Parathyroid adenoma (tissue), 2 donors: Measurements from ENCODE around the gene UBAP2L.

Source experiments
- H2AFZ ChIP-seq: fragments of 300-600 bp; sonication (generic); one replicate; pipeline ENCODE4 v1.7.0; 2017; ENCODE audit warnings: antibody characterized with exemption, mild to moderate bottlenecking
- H3K27ac ChIP-seq: fragments of 300-600 bp; sonication (generic); one replicate; pipeline ENCODE4 v1.7.0; 2017
- H3K27me3 ChIP-seq: fragments of 300-600 bp; sonication (generic); one replicate; pipeline ENCODE4 v1.7.0; 2017; ENCODE audit warnings: low read length; ENCODE audit not compliant: control insufficient read depth, insufficient read depth
- H3K36me3 ChIP-seq: fragments of 300-600 bp; sonication (generic); one replicate; pipeline ENCODE4 v1.7.0; 2017; ENCODE audit warnings: low read length; ENCODE audit not compliant: control insufficient read depth, insufficient read depth
- H3K4me1 ChIP-seq: fragments of 300-600 bp; sonication (generic); one replicate; pipeline ENCODE4 v1.7.0; 2017; ENCODE audit warnings: control low read depth
- H3K4me2 ChIP-seq: fragments of 300-600 bp; sonication (generic); one replicate; pipeline ENCODE4 v1.7.0; 2017; ENCODE audit warnings: low read length
- H3K4me3 ChIP-seq: fragments of 300-600 bp; sonication (generic); one replicate; pipeline ENCODE4 v1.7.0; 2017; ENCODE audit warnings: low read depth, low read length
- H3K79me2 ChIP-seq: fragments of 300-600 bp; sonication (generic); one replicate; pipeline ENCODE4 v1.7.0; 2017; ENCODE audit warnings: control low read depth
- H3K9ac ChIP-seq: fragments of 300-600 bp; sonication (generic); one replicate; pipeline ENCODE4 v1.7.0; 2017; ENCODE audit warnings: mild to moderate bottlenecking
- H3K9me3 ChIP-seq: fragments of 300-600 bp; sonication (generic); one replicate; pipeline ENCODE4 v1.7.0; 2017; ENCODE audit warnings: low read length; ENCODE audit not compliant: control insufficient read depth
- TF ChIP-seq, protein P1 (sequence below): fragments of 300-600 bp; sonication (generic); IDR thresholded peaks from one replicate; pipeline ENCODE4 v1.7.0; 2017; ENCODE audit warnings: antibody characterized with exemption, mild to moderate bottlenecking
- donor health status: primary hyperparathyroidism.

The UBAP2L gene

GRCh38 chr1:154264454-154264853 is 43.7 kb downstream of the UBAP2L start:
- H2AFZ ChIP-seq: no peak overlapping the region

DNA sequence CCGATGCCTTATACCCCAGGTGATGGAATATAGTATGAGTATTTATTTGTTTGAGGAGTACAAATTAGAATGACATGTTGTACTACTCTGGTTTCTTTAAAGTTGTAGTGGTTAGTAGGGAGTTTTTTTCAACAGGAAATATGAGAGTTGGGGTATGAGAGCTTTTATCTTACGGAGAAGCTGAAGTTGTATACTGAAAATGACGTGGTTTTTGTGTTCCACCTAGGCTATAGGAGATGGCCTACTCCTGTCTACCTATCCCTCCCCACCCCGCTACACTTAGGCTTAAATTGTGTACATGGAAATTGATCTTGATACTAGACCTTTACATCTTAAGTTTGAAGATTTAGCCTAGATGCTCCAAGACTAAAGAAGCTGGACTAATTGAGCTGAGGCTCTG is 44.8 kb downstream of the UBAP2L start:
- Histone ChIP-seq H3K27ac (no peak overlapping the region), H3K4me1 (no peaks in the 10 kb centered on the region), H3K4me2 (no peak overlapping the region), H3K27me3 (no peaks in the 10 kb centered on the region), H2AFZ (no peak overlapping the region), H3K9ac (no peak overlapping the region), H3K4me3 (no peak overlapping the region), H3K79me2 (no peaks in the 10 kb centered on the region), H3K9me3 (no peaks in the 10 kb centered on the region), H3K36me3 (no peaks in the 10 kb centered on the region)
- TF ChIP-seq, protein P1, sequence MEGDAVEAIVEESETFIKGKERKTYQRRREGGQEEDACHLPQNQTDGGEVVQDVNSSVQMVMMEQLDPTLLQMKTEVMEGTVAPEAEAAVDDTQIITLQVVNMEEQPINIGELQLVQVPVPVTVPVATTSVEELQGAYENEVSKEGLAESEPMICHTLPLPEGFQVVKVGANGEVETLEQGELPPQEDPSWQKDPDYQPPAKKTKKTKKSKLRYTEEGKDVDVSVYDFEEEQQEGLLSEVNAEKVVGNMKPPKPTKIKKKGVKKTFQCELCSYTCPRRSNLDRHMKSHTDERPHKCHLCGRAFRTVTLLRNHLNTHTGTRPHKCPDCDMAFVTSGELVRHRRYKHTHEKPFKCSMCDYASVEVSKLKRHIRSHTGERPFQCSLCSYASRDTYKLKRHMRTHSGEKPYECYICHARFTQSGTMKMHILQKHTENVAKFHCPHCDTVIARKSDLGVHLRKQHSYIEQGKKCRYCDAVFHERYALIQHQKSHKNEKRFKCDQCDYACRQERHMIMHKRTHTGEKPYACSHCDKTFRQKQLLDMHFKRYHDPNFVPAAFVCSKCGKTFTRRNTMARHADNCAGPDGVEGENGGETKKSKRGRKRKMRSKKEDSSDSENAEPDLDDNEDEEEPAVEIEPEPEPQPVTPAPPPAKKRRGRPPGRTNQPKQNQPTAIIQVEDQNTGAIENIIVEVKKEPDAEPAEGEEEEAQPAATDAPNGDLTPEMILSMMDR: no peak

More at GRCh38 chr1:154264454-154264853, 43.7 kb downstream of the UBAP2L start:
- H3K4me1 ChIP-seq: no peaks in the 10 kb centered on the region
- H3K9me3 ChIP-seq: no peaks in the 10 kb centered on the region
- no peak overlapping the region for H3K4me2 ChIP-seq
- no peaks in the 10 kb centered on the region for H3K27me3 ChIP-seq
- TF ChIP-seq, protein P1: no peak
- no peak overlapping the region for H3K9ac ChIP-seq
- H3K36me3 ChIP-seq: no peaks in the 10 kb centered on the region
- H3K79me2 ChIP-seq: no peaks in the 10 kb centered on the region
- no peak overlapping the region for H3K27ac ChIP-seq
- H3K4me3 ChIP-seq: no peak overlapping the region

- Histone ChIP-seq H3K36me3 (no peaks in the 10 kb centered on the region), H3K9me3 (no peaks in the 10 kb centered on the region), H3K4me2 (no peak overlapping the region), H3K9ac (no peak overlapping the region), H3K79me2 (no peaks in the 10 kb centered on the region), H2AFZ (no peak overlapping the region), H3K27me3 (no peaks in the 10 kb centered on the region), H3K4me1 (peaks cover 3% of the 10 kb centered on the region), H3K4me3 (no peak overlapping the region), H3K27ac (no peak overlapping the region)
- TF ChIP-seq, protein P1: no peak
Observed at GRCh38 chr1:154270833-154271232, 50.1 kb downstream of the UBAP2L start.

GRCh38 chr1:154272217-154272998 is 51.7 kb downstream of the UBAP2L start, which contains the start of gene HAX1:
Gene HAX1 (plus strand): TSS chr1:154272629. CDS start chr1:154272724, 95 bp downstream.
- Histone ChIP-seq H3K4me1 (peaks cover 3% of the 10 kb centered on the region), H3K4me2 (peak within 1 kb of the TSS; percentile 99), H3K27me3 (no peaks in the 10 kb centered on the region), H3K36me3 (no peaks in the 10 kb centered on the region), H2AFZ (peak within 1 kb of the TSS; percentile 84), H3K9me3 (no peaks in the 10 kb centered on the region), H3K9ac (peak within 1 kb of the TSS; percentile 11), H3K4me3 (peak within 1 kb of the TSS; percentile 99), H3K79me2 (no peaks in the 10 kb centered on the region), H3K27ac (peak within 1 kb of the TSS; percentile 77)
- TF ChIP-seq, protein P1: peak; percentile 71
